Measurements from ENCODE around the gene MIA.

- TF ChIP-seq CTCF (IDR thresholded peaks at IDR 0.05) (no peak), POLR2AphosphoS5 (IDR thresholded peaks at IDR 0.05) (no peak)
Measured at GRCh38 chr19:40726279-40726678, 49.0 kb upstream of the MIA start.

Measured in breast epithelium (tissue), 3 donors.